Suprapubic skin (tissue), 4 donors: ENCODE measurements around the gene GIMAP8. TPM values are rescaled to one million over a fixed set of nuclear protein-coding genes. Genes with fewer than 3 reads are reported as not detected.

ENCODE experiments used
- DNase-seq, 2 donors: peaks; one replicate each; pipeline ENCODE4 v3.0.0-alpha.2; 2019; ENCODE audit warnings: low spot score in 2 of 2
- H3K27ac ChIP-seq: fragments of 200-600 bp; sonication (generic); one replicate; pipeline ENCODE4 v1.5.1; 2019
- H3K27me3 ChIP-seq: fragments of 200-600 bp; sonication (generic); one replicate; pipeline ENCODE4 v1.5.1; 2019
- H3K36me3 ChIP-seq: fragments of 200-600 bp; sonication (generic); one replicate; pipeline ENCODE4 v1.5.1; 2019
- H3K4me1 ChIP-seq: fragments of 200-600 bp; sonication (generic); one replicate; pipeline ENCODE4 v1.5.1; 2019
- H3K4me3 ChIP-seq: fragments of 200-600 bp; sonication (generic); one replicate; pipeline ENCODE4 v1.5.1; 2019; ENCODE audit warnings: mild to moderate bottlenecking
- H3K9me3 ChIP-seq: fragments of 200-600 bp; sonication (generic); one replicate; pipeline ENCODE4 v1.5.1; 2019
- EP300 ChIP-seq: sonication (generic); formaldehyde crosslinking; IDR thresholded peaks from one replicate; pipeline ENCODE4 v1.6.1; 2017; ENCODE audit warnings: antibody characterized with exemption
- POLR2A ChIP-seq, 2 donors: fragments of 450-650 bp; IDR thresholded peaks; one replicate each; pipeline ENCODE4 v1.6.1; 2017; ENCODE audit warnings: antibody characterized with exemption in 2 of 2, mild to moderate bottlenecking in 2 of 2, moderate library complexity in 2 of 2
- POLR2AphosphoS5 ChIP-seq, 3 donors: sonication (generic); formaldehyde crosslinking; IDR thresholded peaks; one replicate each; pipeline ENCODE4 v1.6.1; 2017; ENCODE audit warnings: antibody characterized with exemption in 3 of 3
- whole genome bisulfite sequencing: methylation state at CpG from one replicate; pipeline ENCODE4 v1.1.5; 2018; 5-methylcytosine and 5-hydroxymethylcytosine counted together
- total RNA-seq, 4 donors: library from RNA; depleted of rRNA; stranded (reverse); fragments of >200 nt; gene quantifications; one replicate each; pipeline ENCODE4 v1.1.0, GENCODE V29; 2016
- TF ChIP-seq, protein P1 (sequence below), 2 donors: fragments of 200-600 bp in 1 of 2; fragments of 450-650 bp in 1 of 2; sonication (generic) in 1 of 2; IDR thresholded peaks; one replicate each; pipeline ENCODE4 v1.5.1; 2016 to 2019; ENCODE audit warnings: antibody characterized with exemption in 2 of 2, mild to moderate bottlenecking in 1 of 2, moderate library complexity in 1 of 2

GIMAP8 gene
- total RNA-seq, 4 donors from 2014 or later = 1.5 to 5.6 (median 3.2) TPM

DNA sequence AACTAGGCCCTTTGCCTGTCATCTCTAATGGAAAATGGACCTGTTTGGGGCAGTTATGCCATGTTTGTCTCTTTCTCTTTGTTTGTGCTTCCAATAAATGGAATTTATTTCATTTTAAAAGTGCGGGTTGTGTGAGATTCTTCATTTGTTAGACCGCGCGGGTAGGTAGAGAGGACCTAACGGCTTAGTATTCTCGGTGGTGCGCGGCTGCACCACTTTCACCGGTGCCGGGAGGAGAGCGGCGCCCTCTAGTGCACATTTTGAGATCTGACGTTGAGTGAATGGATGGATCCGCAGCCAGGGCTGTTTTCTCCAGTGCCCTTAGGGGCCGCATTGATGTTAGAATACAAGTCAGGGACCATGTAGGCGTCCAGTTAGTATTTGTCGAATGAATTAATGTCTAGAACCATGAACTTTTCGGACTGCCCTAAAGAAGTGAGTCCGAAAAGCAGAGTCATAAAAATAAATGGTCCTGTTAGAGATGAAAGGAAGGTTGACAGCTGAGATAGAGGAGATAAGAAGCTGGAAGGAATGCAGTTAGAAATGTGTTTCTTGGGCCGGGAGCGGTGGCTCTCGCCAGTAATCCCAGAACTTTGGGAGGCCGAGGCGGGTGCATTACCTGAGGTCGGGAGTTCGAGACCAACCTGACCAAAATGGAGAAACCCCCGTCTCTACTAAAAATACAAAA, 29.3 kb upstream of the GIMAP8 start:
- Histone ChIP-seq H3K36me3 (no peaks in the 10 kb centered on the region), H3K4me3 (no peak overlapping the region), H3K27ac (no peak overlapping the region), H3K9me3 (no peaks in the 10 kb centered on the region), H3K27me3 (no peaks in the 10 kb centered on the region), H3K4me1 (peaks cover 6% of the 10 kb centered on the region)
- WGBS = 10% methylated on average over 27 of the region's 27 CpGs
- peak; percentile 83 to 89 for DNase-seq
- no peak for TF ChIP-seq EP300
- TF ChIP-seq, protein P1, sequence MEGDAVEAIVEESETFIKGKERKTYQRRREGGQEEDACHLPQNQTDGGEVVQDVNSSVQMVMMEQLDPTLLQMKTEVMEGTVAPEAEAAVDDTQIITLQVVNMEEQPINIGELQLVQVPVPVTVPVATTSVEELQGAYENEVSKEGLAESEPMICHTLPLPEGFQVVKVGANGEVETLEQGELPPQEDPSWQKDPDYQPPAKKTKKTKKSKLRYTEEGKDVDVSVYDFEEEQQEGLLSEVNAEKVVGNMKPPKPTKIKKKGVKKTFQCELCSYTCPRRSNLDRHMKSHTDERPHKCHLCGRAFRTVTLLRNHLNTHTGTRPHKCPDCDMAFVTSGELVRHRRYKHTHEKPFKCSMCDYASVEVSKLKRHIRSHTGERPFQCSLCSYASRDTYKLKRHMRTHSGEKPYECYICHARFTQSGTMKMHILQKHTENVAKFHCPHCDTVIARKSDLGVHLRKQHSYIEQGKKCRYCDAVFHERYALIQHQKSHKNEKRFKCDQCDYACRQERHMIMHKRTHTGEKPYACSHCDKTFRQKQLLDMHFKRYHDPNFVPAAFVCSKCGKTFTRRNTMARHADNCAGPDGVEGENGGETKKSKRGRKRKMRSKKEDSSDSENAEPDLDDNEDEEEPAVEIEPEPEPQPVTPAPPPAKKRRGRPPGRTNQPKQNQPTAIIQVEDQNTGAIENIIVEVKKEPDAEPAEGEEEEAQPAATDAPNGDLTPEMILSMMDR (IDR thresholded peaks at IDR 0.05) = peak; percentile 81 to 82

DNA sequence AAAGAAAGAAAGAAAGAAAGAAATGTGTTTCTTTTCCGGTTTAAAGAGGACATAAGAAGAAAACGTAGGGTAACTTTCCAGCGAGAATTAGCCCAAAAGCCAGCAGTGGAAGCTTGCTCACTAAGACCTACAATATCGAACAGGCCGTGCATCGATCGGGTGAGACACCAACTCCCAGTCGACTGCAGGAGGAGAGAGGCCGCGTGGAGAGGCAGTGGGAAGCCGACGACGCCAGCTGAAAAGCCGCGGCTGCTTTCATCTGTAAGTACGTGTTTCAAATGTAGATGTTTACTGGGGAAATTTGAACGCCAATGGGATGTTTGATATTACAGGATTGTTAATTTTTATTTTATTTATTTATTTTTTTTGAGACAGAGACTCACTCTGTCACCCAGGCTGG, 28.6 kb upstream of the GIMAP8 start:
- Histone ChIP-seq H3K4me3 (no peak overlapping the region), H3K27ac (no peak overlapping the region), H3K36me3 (no peaks in the 10 kb centered on the region), H3K27me3 (no peaks in the 10 kb centered on the region), H3K4me1 (peaks cover 6% of the 10 kb centered on the region), H3K9me3 (no peaks in the 10 kb centered on the region)
- no peak for TF ChIP-seq POLR2A (IDR thresholded peaks at IDR 0.05)
- TF ChIP-seq EP300 = no peak
- no peak for TF ChIP-seq POLR2AphosphoS5 (IDR thresholded peaks at IDR 0.05)
- TF ChIP-seq, protein P1 (IDR thresholded peaks at IDR 0.05) = no peak
- 86% methylated on average over 17 of the region's 17 CpGs for WGBS
- peak; percentile 40 to 77 for DNase-seq

DNA sequence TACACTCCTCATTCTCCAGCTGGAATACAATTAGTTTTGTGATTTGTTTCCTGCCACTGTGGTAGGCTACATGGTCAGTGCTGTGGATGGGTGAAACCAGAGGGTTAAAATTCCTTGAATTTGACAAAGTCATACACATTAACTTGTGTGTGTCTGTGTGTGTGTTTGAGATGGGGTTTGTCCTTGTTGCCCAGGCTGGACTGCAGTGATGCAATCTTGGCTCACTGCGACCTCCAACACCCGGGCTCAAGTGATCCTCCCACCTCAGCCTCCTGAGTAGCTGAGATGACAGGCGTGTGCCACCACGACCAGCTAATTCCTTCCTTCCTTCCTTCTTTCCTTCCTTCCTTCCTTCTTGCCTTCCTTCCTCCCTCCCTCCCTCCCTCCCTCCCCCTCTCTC, 24.8 kb upstream of the GIMAP8 start:
- H3K4me1 ChIP-seq = peaks cover 16% of the 10 kb centered on the region
- DNase-seq = no peak
- no peak for TF ChIP-seq POLR2A (IDR thresholded peaks at IDR 0.05)
- no peak for TF ChIP-seq POLR2AphosphoS5 (IDR thresholded peaks at IDR 0.05)
- TF ChIP-seq, protein P1 (IDR thresholded peaks at IDR 0.05) = no peak
- TF ChIP-seq EP300 = no peak
- no peaks in the 10 kb centered on the region for H3K9me3 ChIP-seq
- H3K4me3 ChIP-seq = no peak overlapping the region
- no peak overlapping the region for H3K27ac ChIP-seq
- 79% methylated on average over 4 of the region's 4 CpGs for WGBS
- H3K36me3 ChIP-seq = no peaks in the 10 kb centered on the region
- no peaks in the 10 kb centered on the region for H3K27me3 ChIP-seq

DNA sequence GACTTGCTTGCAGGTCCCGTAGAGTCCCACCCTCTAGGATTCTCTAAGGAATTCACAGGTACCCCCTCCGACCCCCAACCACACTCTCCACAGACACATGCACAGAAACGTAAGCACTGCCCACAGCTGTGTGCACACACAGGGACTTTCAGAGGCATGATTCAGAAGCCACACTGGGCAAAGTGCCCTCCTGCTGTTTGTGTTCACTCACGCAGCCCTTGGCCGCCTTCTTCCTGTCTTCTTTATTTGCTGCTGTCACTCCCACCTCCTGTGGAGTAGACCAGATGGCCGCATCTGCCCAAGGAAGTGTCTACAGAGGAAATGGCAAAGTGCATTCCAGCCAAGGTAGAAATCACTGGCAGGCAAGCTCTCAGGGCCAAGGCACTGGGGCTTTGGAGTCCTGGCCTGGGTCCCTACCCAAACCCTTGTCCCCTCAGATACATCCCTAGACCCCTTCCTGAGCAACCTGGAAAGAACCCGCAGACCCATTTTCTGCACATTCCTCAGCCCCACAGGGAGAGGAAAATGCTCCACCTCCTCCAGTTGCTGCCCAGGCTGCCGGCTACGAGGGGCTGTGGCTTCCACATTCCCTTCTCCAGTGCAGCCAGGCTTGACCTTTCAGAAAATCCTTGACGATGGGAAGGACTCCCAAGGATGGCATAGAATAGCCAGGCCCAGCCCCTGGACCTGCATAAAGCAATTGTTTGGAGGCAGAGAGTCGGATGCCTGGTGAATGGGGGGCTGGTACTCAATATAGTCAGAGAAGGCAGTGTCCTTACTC, 21.6 kb upstream of the GIMAP8 start:
- peak in 1 of 2 donors; percentile 62 for DNase-seq
- Histone ChIP-seq H3K9me3 (no peaks in the 10 kb centered on the region), H3K36me3 (no peaks in the 10 kb centered on the region), H3K27me3 (no peaks in the 10 kb centered on the region), H3K27ac (no peak overlapping the region), H3K4me3 (no peak overlapping the region), H3K4me1 (peaks cover 10% of the 10 kb centered on the region)
- TF ChIP-seq EP300 (no peak), POLR2AphosphoS5 (IDR thresholded peaks at IDR 0.05) (no peak), POLR2A (IDR thresholded peaks at IDR 0.05) (no peak)
- TF ChIP-seq, protein P1 (IDR thresholded peaks at IDR 0.05) = no peak
- WGBS = 52% methylated on average over 11 of the region's 11 CpGs

DNA sequence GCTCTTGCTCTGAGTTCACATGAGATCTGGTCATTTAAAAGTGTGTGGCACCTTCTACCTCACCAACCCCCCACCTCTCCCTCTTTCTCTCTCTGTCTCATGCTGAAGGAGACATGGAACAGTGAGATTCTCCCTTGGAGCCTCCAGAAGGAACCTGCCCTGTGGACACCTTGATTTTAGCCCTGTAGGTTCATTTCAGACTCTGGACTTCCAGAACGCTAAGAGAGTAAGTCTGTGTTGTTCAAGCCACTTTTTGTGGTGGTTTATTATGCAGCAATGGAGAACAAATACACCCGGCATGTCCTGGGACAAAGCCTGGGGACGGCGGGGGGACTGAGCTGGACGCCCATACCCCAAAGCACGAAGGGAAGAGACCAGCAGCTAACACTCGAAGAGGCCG, 20.7 kb upstream of the GIMAP8 start:
- H3K9me3 ChIP-seq = no peaks in the 10 kb centered on the region
- DNase-seq = peak; percentile 15 to 17
- H3K4me3 ChIP-seq = no peak overlapping the region
- TF ChIP-seq, protein P1 (IDR thresholded peaks at IDR 0.05) = no peak
- TF ChIP-seq EP300 (no peak), POLR2A (IDR thresholded peaks at IDR 0.05) (no peak), POLR2AphosphoS5 (IDR thresholded peaks at IDR 0.05) (no peak)
- H3K27ac ChIP-seq = no peak overlapping the region
- no peaks in the 10 kb centered on the region for H3K36me3 ChIP-seq
- H3K4me1 ChIP-seq = peaks cover 10% of the 10 kb centered on the region
- H3K27me3 ChIP-seq = no peaks in the 10 kb centered on the region
- 100% methylated on average over 7 of the region's 8 CpGs for WGBS
